Left forelimb (tissue), 1 donor: ENCODE data around the gene CENPF.
"Not testable (repeated sequence)": the region's sequence is repeated elsewhere in the genome, so short reads cannot be mapped to it uniquely, and the experiment has no call there.

Experiments
- DNase-seq: peaks from one replicate; pipeline ENCODE4 v3.0.0-alpha.2; 2018; ENCODE audit warnings: low spot score

Gene CENPF

DNA sequence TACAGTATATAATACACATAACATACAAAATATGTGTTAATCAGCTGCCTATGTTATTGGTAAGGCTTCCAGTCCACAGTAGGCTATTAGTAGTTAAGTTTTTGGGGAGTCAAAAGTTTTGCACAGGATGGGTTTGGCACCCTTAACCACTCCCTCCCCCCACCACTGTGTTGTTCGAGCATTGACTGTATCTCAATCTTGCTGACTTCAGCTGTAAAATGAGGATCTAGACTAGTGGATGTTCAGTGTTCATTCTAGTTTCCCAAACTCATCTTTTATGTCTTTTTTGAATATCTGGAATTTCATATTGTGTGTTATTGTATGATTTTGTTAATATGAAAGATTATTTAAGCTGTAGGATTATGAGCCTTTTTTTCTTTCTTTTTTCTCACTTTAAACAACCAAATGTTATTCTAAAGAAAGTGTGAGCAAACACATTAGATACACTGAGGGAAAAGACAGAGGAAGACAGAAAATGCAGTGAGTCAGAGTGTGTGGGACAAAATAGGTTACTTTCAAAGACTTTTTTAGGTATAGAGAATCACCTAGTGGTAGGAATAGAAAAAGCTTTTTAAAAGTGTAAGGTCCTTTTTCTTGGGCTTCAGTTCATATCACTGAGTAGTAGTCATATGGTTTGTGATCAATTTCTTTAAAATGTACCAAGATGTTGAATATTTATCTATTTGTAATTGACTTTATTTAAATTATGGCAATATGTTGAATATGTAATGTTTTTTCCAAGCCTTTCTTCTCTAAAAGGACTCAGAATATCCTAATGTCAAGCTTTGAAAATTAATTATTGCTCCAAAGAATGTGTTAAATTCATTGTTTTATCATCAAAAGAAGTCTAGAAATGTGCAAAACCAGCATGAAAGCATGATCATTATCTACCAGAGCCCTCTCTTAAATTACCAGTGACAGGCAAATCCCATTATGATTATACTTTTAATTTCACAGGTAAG, 17.9 kb upstream of the CENPF start:
- no peak for DNase-seq

DNA sequence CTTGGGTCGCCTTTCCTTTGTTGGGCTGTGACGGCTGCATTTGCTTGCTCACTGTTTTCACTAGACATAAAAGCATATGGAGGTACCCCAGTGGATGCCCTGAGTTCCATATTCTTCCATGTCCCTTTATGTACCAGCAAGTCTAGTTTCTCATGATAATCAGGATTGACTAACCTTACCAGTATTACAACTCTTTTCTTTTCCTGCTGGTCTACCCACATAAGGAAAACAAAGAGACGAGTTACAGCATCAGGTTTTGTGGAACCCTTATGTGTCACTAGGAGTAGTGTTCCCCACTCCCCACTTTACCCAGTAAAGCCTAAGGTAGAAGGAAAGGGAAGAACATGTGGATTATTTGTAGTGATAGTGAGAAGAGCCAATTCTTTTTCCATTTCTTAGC, 16.4 kb upstream of the CENPF start:
- no peak for DNase-seq

DNA sequence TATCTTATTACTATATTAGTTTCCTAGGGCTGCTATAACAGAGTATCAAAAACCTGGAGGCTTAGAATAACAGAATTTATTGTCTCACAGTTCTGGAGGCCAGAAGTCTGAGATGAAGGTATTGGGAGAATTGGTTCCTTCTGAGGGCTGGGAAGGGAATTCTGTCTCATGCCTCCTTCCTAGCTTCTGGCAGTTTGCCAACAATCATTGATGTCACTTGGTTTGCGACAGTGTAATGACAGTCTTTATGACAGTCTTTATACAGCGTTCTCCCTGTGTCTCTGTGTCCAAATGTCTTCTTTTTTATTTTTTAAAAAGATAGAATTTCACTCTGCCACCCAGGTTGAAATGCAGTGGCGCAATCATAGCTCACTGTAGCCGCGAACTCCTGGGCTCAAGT, 15.8 kb upstream of the CENPF start:
- no peak for DNase-seq

DNA sequence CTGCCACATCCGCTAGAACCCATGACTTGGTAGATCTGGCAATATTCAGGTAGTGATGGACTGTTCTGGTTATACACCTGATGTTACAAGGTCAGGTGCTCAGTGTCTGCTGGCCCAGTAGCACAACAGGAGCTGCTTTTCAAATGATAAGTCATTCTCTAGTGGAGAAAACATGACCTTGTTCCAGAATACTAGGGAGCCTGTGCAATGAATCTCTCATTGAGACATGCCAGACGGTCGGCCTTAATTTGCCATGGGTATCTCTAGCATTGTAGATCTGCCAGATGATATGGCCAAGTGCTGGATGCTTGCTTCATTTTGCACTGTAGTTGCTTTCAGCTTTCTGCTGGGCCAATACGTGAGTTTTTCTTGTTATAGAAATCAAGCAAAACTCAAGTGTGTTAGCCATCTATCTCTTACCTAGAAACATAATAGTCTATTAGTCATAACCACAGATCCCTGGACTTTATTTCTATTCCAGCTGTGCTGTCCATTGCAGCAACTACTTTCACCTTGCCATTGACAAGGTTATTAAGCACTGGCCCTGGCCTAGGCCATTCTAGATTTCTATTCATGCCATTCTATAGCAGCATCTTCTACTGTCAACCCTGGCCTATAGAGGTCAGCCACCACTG, 13.9 kb upstream of the CENPF start:
- no peak for DNase-seq

DNA sequence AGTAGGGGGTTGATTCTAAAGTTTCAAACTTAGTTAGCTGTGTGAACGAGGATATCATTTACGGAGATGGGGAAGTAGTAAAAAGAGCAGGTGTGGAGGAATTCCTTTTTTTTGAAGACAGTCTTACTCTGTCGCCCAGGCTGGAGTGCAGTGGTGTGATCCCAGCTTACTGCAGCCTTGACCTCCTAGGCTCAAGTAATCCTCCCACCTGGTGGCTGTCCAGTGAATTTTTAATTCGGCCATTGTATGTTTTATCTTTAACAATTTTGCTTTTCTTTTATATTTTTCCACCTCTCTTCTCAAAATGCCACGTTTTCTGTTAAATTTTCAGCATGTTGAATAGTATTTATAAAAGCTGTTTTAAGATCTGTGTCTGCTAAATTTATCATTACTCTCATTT, 12.3 kb upstream of the CENPF start:
- DNase-seq: no peak

DNA sequence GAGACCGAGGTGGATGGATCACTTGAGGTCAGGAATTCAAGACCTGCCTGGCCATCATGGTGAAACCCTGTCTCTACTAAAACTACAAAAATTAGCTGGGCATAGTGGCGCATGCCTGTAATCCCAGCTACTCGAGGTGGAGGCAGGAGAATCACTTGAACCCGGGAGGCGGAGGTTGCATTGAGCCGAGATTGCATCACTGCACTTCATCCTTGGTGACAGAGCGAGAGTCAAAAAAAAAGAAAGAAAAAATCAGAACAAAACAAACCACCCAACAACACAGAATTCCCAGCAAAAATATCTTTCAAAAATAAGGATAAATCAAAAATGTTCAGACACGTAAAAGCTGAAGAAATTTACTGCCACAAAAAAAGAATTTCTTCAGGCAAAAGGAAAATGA, 11.1 kb upstream of the CENPF start:
- DNase-seq: not testable (repeated sequence)

DNA sequence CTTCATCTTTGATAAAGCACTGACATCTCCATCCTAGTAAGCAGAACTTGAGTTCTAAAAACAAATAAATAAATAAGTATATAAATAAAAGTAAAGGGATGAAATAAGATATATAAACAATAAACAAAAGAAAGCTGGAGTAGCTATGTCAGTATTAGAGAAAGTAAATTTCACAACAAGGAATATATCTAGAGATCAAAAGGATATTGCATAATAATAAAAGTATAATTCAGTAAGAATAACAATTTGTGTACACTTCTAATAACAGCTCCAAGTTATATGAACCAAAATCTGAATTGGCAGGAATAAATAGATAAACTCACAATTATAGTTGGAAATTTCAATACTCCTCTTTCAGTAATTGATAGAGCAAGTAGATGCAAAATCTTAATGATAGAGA, 9.8 kb upstream of the CENPF start:
- no peak for DNase-seq

DNA sequence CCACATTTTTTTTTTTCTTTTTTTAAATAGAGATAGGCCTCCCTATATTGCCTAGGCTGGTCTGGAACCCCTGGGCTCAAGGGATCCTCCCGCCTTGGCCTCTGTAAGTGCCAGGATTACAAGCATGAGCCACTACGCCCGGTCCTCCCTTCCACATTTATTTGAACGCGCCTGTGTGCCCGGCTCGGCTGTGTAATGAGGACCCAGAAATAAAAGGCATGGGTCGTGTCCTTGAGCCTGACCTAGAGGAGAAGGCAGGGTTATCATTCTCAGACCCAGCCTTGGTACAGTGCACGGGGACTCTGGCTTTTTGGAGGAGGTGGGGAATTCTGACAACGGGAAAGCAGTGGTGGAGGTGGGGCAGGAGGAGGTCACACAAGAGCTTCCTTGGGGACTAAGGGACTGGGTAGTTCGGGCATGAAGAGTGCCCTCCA, 841 bp downstream of the CENPF start:
- no peak for DNase-seq

DNA sequence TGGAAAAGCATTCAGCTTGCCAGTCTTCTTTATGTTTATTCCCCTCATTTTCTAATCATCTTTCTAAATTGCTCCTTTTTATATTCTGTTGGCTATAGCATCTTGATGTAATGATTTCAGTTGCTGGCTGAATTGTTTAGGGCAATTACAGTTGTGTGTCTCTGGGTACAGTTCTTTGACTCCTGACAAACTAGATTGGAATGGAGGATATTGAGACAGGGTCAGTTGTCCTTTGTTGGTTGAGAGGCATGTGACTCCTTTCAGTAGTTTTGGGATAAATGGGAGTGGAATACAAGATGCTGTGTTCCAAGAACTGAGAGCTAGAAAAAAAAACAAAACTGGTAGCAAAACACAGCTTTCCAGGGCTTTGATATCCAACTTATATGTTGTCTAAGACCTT, 1.5 kb downstream of the CENPF start:
- DNase-seq: no peak

DNA sequence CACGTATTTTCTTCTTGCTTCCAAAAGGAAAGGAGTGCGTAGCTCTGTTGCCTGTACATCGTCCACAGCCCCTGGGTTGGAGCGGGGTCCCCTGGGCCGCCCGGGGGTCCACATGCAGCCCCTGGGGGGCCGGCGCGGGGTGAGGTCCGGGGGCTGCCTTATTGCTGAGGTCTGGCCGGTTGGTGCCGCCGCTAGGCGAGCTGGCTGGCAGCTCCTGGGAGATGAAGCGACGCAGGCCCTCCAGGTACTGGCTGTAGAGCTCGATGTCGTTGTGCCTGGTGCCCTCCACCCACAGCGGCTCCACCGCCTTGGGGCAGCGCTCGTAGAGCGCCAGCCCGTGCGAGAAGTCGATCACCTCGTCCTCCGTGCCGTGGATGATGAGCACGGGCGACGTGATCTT, 2.5 kb downstream of the CENPF start:
- not testable (repeated sequence) for DNase-seq

DNA sequence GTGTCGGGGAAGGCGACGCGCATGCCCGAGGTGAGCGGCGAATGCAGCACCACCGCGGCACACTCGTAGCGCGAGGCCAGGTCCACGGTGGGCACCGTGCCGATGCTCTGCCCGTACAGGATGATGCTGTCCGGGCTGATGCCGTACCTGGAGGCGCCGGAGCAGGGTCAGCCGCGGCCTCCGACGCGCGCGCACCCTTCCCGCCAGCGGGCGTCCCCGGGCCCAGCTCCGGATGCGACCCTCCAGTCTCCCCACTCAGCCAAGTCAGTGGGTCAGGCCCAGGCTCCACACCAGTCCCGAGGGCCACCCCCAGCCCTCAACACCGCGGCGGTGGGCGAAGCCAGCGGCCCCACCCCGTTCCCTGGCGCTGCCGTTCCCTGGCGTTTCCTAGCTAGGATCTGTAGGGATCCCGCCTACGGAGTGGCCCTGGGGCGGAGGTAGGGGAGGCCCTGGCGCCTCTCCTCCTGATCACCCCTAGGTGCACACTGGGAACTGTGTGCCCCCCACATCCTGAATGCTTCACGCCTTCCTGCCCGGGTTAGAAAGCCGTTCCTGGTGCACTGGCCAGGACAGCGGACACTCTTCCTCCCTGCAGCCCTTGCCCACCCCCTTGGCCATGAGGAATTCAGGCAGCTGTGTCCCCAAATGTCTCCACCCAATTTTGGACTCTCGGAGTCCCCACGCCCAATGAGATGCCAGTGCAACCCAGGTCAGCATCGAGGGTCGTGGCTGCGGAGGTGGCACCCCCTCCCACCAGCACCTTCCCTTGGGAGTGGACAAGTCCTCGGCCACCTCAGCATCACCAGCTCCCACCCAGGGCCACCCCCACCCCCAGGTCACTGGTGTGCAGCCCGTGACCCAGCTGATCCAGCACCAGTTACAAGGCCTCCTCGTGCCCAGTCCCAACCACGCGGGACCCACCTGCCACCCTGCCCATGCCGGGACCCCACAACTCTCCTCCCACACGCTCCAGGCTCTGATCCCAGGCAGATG, 3.2 kb downstream of the CENPF start:
- not testable (repeated sequence) for DNase-seq

DNA sequence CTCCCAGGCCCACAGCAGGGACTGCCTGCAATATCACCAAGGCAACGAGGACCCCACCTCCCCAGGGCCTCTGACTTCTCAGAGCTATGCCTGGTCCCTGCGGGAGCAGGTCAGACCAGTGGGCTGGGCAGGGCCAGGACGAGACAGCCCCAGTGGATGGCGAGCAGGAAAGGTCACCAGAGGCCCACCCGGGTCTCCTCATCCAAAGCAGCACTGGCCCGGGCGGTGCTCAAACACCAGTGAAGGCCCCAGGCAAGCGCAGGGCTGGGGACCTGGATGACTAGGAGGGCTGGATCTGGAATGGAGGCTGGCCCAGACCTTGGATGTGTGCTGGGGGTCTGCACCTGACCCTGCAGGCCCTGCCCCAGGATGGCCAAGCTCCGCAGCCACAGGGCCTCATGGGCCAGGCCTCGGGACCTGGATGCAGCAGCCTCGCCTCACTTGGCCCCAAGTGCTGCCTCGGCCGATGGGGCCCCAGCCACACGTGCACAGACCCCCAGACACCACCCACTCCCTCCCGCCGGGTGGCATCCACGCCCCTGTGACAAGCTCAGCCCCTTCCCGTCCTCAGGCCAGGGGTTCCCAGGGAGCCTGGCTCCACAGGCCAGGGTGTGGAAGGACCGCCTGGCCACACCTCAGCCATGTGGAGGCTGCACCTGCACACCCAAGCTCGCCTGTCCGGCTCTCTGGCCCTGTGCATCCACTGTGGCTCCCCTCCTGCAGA, 4.7 kb downstream of the CENPF start:
- not testable (repeated sequence) for DNase-seq

DNA sequence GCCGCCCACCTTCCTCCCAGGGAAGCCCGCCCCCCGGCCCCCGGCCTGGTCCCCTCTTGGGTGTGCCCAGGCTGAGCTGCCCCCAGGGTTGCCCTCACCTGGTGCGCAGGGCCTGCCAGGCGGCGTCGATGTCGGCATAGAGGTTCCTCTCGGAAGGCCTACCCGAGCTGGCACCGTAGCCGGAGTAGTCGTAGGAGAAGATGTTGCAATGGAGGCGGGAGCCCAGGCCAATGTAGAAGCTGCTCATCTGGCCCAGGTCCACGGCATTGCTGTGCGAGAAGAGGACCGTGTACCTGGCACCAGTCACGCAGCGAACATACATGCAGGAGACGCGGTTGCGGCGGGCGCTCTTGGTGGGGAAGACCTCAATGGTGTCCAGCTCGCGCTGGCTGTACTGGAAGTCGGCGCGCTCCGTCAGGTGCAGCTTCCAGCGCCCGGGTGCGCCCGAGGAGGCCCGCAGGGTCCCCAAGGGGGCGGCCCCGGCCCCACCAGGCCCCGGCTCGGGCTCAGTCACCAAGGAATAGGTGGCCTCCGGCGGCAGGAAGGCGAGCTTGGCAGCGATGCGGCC, 5.3 kb downstream of the CENPF start:
- DNase-seq: not testable (repeated sequence)

DNA sequence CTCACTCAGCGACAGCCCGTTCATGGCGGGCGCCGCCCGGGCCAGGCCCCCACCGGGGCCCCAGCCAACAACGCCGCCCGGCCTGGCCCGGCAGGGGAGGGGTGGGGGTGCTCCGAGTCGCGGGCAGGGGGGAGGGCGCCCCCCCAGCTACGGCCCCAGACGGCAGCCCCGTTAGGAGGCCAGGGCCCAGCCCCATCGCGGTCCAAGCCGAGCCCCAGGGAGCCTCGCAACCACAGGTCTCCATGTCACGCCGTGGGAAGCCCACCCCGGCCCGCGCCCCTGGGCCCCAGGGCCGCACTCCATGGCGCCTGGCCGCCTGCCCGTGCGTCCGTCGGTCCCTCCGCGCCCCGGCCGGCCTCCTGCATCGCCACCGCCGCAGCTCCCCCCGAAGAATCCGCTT, 5.8 kb downstream of the CENPF start:
- DNase-seq: not testable (repeated sequence)

DNA sequence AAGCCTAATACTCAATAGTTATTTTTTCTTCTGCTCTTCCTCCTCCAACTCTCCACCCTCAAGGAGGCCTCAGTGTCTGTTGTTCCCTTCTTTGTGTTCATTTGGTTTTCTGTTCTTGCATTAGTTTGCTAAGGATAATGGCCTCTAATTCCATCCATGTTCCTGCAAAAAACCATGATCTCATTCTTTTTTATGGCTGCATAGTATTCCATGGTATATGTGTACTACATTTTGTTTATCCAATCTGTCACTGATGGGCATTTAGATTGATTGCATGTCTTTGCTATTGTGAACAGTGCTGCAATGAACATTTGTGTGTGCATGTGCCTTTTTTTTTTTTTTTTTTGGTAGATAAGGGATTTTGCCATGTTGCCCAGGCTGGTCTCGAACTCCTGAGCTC, 6.7 kb downstream of the CENPF start:
- no peak for DNase-seq

DNA sequence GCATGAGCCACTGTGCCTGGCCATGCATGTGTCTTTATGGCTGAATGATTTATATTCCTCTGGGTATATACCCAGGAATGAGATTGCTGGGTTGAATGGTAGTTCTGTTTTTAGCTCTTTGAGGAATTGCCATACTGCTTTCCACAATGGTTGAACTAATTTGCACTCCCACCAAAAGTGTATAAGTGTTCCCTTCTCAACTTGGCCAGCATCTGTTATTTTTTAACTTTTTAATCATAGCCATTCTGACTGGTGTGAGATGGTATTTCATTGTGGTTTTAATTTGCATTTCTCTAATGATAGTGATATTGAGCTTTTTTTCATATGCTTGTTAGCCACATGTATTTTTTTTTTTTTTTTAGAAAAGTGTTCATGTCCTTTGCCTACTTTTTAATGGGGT, 7.1 kb downstream of the CENPF start:
- not testable (repeated sequence) for DNase-seq

DNA sequence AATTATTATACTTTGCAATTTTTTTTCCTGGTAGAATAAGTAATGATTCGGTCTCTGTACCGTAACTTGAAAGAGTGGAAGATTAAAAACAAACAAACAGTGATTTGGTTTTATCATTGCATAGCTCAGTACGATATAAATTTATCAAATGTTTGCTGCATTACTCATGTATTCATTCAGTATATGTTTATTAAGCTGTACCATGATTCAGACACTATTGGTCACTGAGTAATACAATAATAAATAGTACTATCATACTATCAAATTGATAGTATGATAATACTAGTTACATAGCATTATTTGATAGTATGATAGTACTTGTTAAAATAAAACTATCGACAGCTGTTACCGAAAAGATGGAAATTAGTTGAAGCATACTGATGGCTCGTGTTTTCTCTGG, 12.1 kb downstream of the CENPF start:
- no peak for DNase-seq

DNA sequence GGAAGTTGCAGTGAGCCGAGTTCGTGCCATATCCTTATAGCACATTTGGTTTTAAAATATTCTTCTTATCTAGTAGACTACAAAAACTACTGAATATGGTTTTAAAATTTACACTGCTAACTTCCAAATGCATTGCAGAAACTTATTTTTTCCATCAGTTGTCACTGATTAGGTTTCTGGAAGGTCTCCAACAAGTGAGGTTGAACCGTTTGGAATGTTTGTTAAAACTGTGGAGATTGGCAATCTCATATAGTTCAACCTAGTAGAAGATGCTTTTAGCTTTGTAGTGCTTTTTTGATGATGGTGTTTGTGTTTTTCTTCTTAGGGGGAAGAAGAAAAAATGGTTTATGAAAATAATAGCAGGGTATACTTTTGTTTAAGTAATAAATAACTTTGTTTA, 12.9 kb downstream of the CENPF start:
- no peak for DNase-seq

DNA sequence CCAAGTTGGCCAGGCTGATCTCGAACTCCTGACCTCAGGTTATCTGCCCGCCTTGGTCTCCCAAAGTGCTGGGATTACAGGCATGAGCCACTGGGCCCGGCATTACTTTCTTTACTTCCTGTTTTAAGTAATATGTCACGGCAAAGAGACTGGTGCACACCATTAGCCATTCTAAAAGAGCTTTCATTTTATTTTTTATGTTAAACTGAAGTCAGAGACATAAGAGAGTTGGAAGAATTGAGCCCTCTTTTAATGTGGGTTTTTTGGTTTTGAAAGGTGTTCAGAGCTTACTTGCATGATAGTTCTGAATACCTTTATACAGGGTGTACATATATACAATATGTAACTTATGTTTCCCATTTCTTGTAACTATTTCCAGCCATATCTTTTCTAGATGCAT, 14.3 kb downstream of the CENPF start:
- no peak for DNase-seq

DNA sequence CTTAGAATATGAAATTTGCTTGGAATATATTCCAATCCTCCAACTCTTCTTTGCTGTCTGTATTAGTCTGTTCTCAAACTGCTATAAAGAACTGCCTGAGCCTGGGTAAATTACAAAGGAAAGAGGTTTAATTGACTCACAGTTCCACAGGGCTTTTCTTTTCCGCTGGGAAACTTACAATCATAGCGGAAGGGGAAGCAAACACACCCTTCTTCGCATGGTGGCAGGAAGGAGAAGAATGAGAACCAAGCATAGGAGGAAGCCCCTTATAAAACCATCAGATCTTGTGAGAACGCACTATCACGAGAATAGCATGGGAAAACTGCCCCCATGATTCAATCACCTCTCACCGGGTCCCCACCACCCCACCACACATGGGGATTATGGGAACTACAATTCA, 14.8 kb downstream of the CENPF start:
- DNase-seq: no peak

DNA sequence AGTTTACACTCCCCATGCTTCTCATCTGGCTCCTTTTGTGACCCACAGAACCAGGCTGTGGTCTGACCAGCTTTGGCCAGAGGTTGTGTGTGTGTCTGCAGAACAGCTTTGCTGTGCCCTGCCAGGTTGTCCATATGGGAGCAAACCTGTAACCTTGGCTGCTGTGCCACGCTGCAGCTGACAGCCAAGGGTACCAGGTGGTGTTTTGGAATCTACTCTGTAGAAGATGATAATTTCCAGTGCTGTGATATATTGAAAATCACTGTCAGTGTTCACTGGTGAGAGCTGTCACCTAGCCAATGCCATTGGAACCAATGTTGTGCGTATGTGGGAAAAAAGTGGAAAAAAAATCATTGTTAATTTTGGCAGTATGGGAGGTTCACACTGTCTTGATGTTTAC, 18.2 kb downstream of the CENPF start:
- DNase-seq: no peak
